ENCODE data around the gene UGT1A6.
"Not testable (repeated sequence)": the region's sequence is repeated elsewhere in the genome, so short reads cannot be mapped to it uniquely, and the experiment has no call there.

UGT1A6 gene

DNA sequence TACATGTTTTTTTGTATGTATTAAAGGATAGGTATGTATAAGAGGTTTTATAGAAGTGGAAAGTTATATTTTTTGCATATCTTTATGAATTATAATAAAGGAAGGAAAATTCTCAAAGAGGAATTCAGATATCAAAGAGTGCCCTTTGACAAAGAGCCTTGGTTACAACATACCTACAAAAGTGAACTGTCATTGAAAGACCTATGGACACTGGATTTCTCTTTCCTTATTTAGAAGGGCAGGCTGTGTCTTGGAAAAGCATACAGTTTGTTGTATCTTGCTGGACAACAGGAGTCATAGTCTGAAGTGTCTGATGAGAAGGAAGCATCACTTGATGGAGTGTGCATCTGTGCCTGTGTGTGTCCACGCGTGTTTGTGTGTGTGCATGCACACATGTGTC is 41.3 kb upstream of the UGT1A6 start:
- Histone ChIP-seq H3K27ac (replicated peaks) (no peak overlapping the region), H3K4me3 (replicated peaks; ENCODE audit: insufficient read depth, low read length) (no peak overlapping the region), H3K27me3 (ENCODE audit: insufficient read depth, poor library complexity, severe bottlenecking) (no peaks in the 10 kb centered on the region)
- TF ChIP-seq POLR2AphosphoS5 (IDR thresholded peaks at IDR 0.05; ENCODE audit: low read depth) (no peak), SPI1 (IDR thresholded peaks at IDR 0.05; ENCODE audit: borderline replicate concordance, low read depth) (no peak), GABPA (IDR thresholded peaks at IDR 0.05; ENCODE audit: low read depth) (no peak)
- TF ChIP-seq, protein P1, sequence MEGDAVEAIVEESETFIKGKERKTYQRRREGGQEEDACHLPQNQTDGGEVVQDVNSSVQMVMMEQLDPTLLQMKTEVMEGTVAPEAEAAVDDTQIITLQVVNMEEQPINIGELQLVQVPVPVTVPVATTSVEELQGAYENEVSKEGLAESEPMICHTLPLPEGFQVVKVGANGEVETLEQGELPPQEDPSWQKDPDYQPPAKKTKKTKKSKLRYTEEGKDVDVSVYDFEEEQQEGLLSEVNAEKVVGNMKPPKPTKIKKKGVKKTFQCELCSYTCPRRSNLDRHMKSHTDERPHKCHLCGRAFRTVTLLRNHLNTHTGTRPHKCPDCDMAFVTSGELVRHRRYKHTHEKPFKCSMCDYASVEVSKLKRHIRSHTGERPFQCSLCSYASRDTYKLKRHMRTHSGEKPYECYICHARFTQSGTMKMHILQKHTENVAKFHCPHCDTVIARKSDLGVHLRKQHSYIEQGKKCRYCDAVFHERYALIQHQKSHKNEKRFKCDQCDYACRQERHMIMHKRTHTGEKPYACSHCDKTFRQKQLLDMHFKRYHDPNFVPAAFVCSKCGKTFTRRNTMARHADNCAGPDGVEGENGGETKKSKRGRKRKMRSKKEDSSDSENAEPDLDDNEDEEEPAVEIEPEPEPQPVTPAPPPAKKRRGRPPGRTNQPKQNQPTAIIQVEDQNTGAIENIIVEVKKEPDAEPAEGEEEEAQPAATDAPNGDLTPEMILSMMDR (IDR thresholded peaks at IDR 0.05; ENCODE audit: insufficient read depth, low read length) = no peak
- TF ChIP-seq, protein P2, sequence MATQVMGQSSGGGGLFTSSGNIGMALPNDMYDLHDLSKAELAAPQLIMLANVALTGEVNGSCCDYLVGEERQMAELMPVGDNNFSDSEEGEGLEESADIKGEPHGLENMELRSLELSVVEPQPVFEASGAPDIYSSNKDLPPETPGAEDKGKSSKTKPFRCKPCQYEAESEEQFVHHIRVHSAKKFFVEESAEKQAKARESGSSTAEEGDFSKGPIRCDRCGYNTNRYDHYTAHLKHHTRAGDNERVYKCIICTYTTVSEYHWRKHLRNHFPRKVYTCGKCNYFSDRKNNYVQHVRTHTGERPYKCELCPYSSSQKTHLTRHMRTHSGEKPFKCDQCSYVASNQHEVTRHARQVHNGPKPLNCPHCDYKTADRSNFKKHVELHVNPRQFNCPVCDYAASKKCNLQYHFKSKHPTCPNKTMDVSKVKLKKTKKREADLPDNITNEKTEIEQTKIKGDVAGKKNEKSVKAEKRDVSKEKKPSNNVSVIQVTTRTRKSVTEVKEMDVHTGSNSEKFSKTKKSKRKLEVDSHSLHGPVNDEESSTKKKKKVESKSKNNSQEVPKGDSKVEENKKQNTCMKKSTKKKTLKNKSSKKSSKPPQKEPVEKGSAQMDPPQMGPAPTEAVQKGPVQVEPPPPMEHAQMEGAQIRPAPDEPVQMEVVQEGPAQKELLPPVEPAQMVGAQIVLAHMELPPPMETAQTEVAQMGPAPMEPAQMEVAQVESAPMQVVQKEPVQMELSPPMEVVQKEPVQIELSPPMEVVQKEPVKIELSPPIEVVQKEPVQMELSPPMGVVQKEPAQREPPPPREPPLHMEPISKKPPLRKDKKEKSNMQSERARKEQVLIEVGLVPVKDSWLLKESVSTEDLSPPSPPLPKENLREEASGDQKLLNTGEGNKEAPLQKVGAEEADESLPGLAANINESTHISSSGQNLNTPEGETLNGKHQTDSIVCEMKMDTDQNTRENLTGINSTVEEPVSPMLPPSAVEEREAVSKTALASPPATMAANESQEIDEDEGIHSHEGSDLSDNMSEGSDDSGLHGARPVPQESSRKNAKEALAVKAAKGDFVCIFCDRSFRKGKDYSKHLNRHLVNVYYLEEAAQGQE (IDR thresholded peaks at IDR 0.05; ENCODE audit: insufficient replicate concordance, low read depth) = no peak
- DNase-seq (ENCODE audit: low read depth in 1 of 2, low spot score in 1 of 2) = no peak

DNA sequence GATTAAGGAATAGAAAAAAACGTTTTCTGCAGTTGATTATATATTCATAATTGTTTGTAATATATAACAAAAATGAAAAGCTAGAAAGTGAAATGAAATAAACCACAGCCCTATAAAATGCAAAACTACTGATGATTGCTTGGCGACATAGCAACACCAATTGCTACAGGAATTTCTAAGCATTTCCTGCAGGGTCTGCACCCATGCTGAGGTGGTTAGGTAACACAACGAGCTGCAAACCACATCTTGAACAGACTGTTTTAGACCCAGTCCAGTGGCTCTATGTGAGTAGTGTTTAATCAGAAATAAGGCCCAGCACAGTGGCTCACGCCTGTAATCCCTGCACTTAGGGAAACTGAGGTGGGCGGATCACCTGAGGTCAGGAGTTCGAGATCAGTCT is 38.2 kb upstream of the UGT1A6 start:
- no peak for TF ChIP-seq POLR2AphosphoS5 (IDR thresholded peaks at IDR 0.05; ENCODE audit: low read depth)
- TF ChIP-seq, protein P1 (IDR thresholded peaks at IDR 0.05; ENCODE audit: insufficient read depth, low read length) = no peak
- TF ChIP-seq SPI1 (IDR thresholded peaks at IDR 0.05; ENCODE audit: borderline replicate concordance, low read depth) = no peak
- no peak for TF ChIP-seq GABPA (IDR thresholded peaks at IDR 0.05; ENCODE audit: low read depth)
- H3K27me3 ChIP-seq (ENCODE audit: insufficient read depth, poor library complexity, severe bottlenecking) = no peaks in the 10 kb centered on the region
- no peak for DNase-seq (ENCODE audit: low read depth in 1 of 2, low spot score in 1 of 2)
- H3K27ac ChIP-seq (replicated peaks) = no peak overlapping the region
- no peak overlapping the region for H3K4me3 ChIP-seq (replicated peaks; ENCODE audit: insufficient read depth, low read length)

DNA sequence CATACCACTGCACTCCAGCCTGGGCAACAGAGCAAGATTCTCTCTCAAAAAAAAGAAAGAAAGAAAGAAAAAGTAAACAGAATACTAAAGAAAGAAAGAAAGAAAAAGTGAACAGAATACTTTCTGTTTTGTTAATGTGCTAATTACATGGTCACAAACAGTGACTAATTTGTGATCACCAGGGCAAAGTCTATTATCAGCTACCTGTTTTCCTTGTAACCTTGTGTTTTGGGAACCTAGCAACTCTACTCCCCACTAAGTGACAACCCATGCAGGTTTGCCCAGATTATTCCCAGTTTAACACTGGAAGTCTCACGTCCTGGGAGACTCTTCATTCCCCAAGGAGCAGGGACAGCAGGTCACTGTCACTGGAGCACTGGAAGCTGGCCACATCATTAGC is 37.6 kb upstream of the UGT1A6 start:
- no peaks in the 10 kb centered on the region for H3K27me3 ChIP-seq (ENCODE audit: insufficient read depth, poor library complexity, severe bottlenecking)
- TF ChIP-seq SPI1 (IDR thresholded peaks at IDR 0.05; ENCODE audit: borderline replicate concordance, low read depth) (no peak), POLR2AphosphoS5 (IDR thresholded peaks at IDR 0.05; ENCODE audit: low read depth) (no peak), GABPA (IDR thresholded peaks at IDR 0.05; ENCODE audit: low read depth) (no peak)
- TF ChIP-seq, protein P1 (IDR thresholded peaks at IDR 0.05; ENCODE audit: insufficient read depth, low read length) = no peak
- TF ChIP-seq, protein P2 (IDR thresholded peaks at IDR 0.05; ENCODE audit: insufficient replicate concordance, low read depth) = no peak
- DNase-seq (ENCODE audit: low read depth in 1 of 2, low spot score in 1 of 2) = no peak
- no peak overlapping the region for H3K27ac ChIP-seq (replicated peaks)
- H3K4me3 ChIP-seq (replicated peaks; ENCODE audit: insufficient read depth, low read length) = no peak overlapping the region

DNA sequence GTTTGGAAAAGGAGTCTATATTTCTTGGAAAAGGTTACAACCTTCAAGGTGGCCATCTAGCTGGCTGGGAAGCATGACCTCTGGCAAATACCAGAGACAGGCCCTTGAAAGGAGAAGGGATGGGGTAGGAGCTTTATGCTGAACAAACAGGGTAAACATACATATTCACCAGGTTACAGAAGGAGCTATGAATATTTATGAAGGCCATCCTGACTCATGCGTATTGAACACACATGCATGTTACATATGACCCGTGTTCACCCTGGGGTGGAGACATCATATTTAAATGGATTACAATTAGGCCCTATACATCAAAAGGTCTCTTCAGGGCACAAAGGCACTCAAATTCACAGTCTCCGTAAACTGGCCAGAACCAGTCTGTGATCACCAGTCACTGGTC is 36.7 kb upstream of the UGT1A6 start:
- H3K27ac ChIP-seq (replicated peaks); H3K27me3 ChIP-seq (ENCODE audit: insufficient read depth, poor library complexity, severe bottlenecking); DNase-seq (ENCODE audit: low read depth in 1 of 2, low spot score in 1 of 2); H3K4me3 ChIP-seq (replicated peaks; ENCODE audit: insufficient read depth, low read length): not testable (repeated sequence)
